Kidney (tissue), 14 donors: ENCODE results near the gene USH1C. TPM values are rescaled to one million over a fixed set of nuclear protein-coding genes. Genes with fewer than 3 reads are reported as not detected.

ENCODE experiments used
- DNase-seq, 5 donors: peaks; one replicate each; pipeline ENCODE4 v3.0.0-alpha.2; 2013 to 2020
- FAIRE-seq: peaks from 2 replicates; lab custom pipeline; 2012; peaks lifted over from hg19 to GRCh38; lab: Jason Lieb, UNC
- H3K27ac ChIP-seq, 2 donors: one replicate each; pipeline ENCODE4 v1.7.0; 2013; ENCODE audit warnings: low read depth in 2 of 2, low read length in 2 of 2, inconsistent platforms in 1 of 2
- H3K27me3 ChIP-seq: one replicate; pipeline ENCODE4 v1.7.1; 2013; ENCODE audit warnings: low read length, inconsistent platforms; ENCODE audit not compliant: control insufficient read depth, insufficient read depth
- H3K36me3 ChIP-seq, 3 donors: one replicate each; pipeline versions ENCODE4 v1.7.0 to v1.7.1; 2013; ENCODE audit warnings: low read length in 3 of 3, control low read depth in 1 of 3, inconsistent platforms in 1 of 3; ENCODE audit not compliant: insufficient read depth in 3 of 3, control insufficient read depth in 2 of 3
- H3K4me1 ChIP-seq, 3 donors: one replicate each; pipeline versions ENCODE4 v1.7.0 to v1.7.1; 2013; ENCODE audit warnings: low read length in 3 of 3, inconsistent platforms in 1 of 3, low read depth in 1 of 3; ENCODE audit not compliant: control insufficient read depth in 2 of 3, insufficient read depth in 2 of 3
- H3K4me3 ChIP-seq, 3 donors: one replicate each; pipeline versions ENCODE4 v1.7.0 to v1.8.1; 2013; ENCODE audit warnings: low read length in 3 of 3, control low read depth in 1 of 3, inconsistent platforms in 1 of 3
- H3K9ac ChIP-seq, 3 donors: one replicate each; pipeline versions ENCODE4 v1.7.0 to v1.7.1; 2013; ENCODE audit warnings: low read length in 3 of 3, control low read depth in 1 of 3, inconsistent platforms in 1 of 3
- H3K9me3 ChIP-seq, 3 donors: one replicate each; pipeline versions ENCODE4 v1.7.0 to v1.7.1; 2013; ENCODE audit warnings: low read length in 3 of 3, control low read depth in 1 of 3, inconsistent platforms in 1 of 3; ENCODE audit not compliant: control insufficient read depth in 2 of 3, insufficient read depth in 1 of 3
- CTCF ChIP-seq: IDR thresholded peaks from 3 replicates; pipeline ENCODE4 v1.5.1; 2012; ENCODE audit warnings: mild to moderate bottlenecking, moderate library complexity, borderline replicate concordance; ENCODE audit not compliant: insufficient read depth; ENCODE audit errors: extremely low read depth
- intact Hi-C: fragments of 100-400 bp; cut with DNase I; formaldehyde crosslinking; loops from one replicate; pipeline ENCODE4 v1.11.1; 2022
- polyA plus RNA-seq: library from polyadenylated mRNA; stranded (reverse); fragments of 350-450 nt; fragmentation: Illumina TruSeq; extraction: RNeasy Lipid Tissue Mini Kit (QIAGEN cat#74804); gene quantifications from one replicate; pipeline ENCODE4 v1.2.3, GENCODE V29; 2014; ENCODE audit warnings: low read depth, low replicate concordance; ENCODE audit not compliant: insufficient read depth
- total RNA-seq: library from RNA; stranded (reverse); fragmentation: NEBNext Ultra II Directional; extraction: Animal tissue kit (Norgen Biotek cat#: 25700); gene quantifications from one replicate; pipeline ENCODE4 v1.2.1, GENCODE V29; 2021
- donor health status: control.
- donor health status: control.
- donor health status: control.
- donor health status: control.
- donor health status: control.
- donor health status: DM: yes; HTN: yes; CAD: no.
- donor health status: Normal renal cell carcinoma (clear cell type).

USH1C gene
- total and polyA plus RNA-seq, 2 donors from 2014 or later = 38.6 to 107 TPM

- Histone ChIP-seq H3K36me3 (no peaks in the 10 kb centered on the region), H3K27me3 (no peaks in the 10 kb centered on the region), H3K27ac (no peak overlapping the region), H3K4me3 (no peak overlapping the region), H3K4me1 (no peaks in the 10 kb centered on the region), H3K9ac (no peak overlapping the region), H3K9me3 (no peaks in the 10 kb centered on the region)
- FAIRE-seq (no peak), DNase-seq (peak in 2 of 5 donors; percentile 5 to 9)
- no peak for TF ChIP-seq CTCF
- intact Hi-C loops = no loop called here
These were observed 19.9 kb upstream of the USH1C start for GRCh38 chr11:17563961-17564686.

- intact Hi-C loops = no loop called here
- peak in 2 of 5 donors; percentile 7 to 67 for DNase-seq
- no peak overlapping the region for H3K9ac ChIP-seq
- no peaks in the 10 kb centered on the region for H3K4me1 ChIP-seq
- H3K27me3 ChIP-seq = no peaks in the 10 kb centered on the region
- H3K27ac ChIP-seq = no peak overlapping the region
- FAIRE-seq = no peak
- no peak overlapping the region for H3K4me3 ChIP-seq
- no peaks in the 10 kb centered on the region for H3K36me3 ChIP-seq
- no peaks in the 10 kb centered on the region for H3K9me3 ChIP-seq
- TF ChIP-seq CTCF = no peak
These were observed 19.0 kb upstream of the USH1C start for GRCh38 chr11:17563231-17563646.

GRCh38 chr11:17561526-17561925 lies 17.3 kb upstream of the USH1C start:
- H3K27ac ChIP-seq = no peak overlapping the region
- H3K9me3 ChIP-seq = no peaks in the 10 kb centered on the region
- H3K4me1 ChIP-seq = no peaks in the 10 kb centered on the region
- intact Hi-C loops = no loop called here
- TF ChIP-seq CTCF = no peak
- H3K27me3 ChIP-seq = no peaks in the 10 kb centered on the region
- no peaks in the 10 kb centered on the region for H3K36me3 ChIP-seq
- no peak overlapping the region for H3K4me3 ChIP-seq
- no peak for FAIRE-seq
- peak in 2 of 5 donors; percentile 5 to 46 for DNase-seq
- no peak overlapping the region for H3K9ac ChIP-seq

- no peaks in the 10 kb centered on the region for H3K36me3 ChIP-seq
- H3K9me3 ChIP-seq = no peaks in the 10 kb centered on the region
- no peak overlapping the region for H3K27ac ChIP-seq
- H3K4me1 ChIP-seq = no peaks in the 10 kb centered on the region
- H3K9ac ChIP-seq = no peak overlapping the region
- TF ChIP-seq CTCF = no peak
- H3K27me3 ChIP-seq = no peaks in the 10 kb centered on the region
- FAIRE-seq (no peak), DNase-seq (peak in 1 of 5 donors; percentile 3)
- intact Hi-C loops = no loop called here
- H3K4me3 ChIP-seq = no peak overlapping the region
These were observed 16.8 kb upstream of the USH1C start for GRCh38 chr11:17561111-17561415.
